GM12878 (cell line): ENCODE measurements around the gene PPP1R14B. TPM values are rescaled to one million over a fixed set of nuclear protein-coding genes. Genes with fewer than 3 reads are reported as not detected.

Experiments used
- ATF2 ChIP-seq: IDR thresholded peaks from 2 replicates; pipeline ENCODE4 v1.6.1; 2012; ENCODE audit warnings: low read length, inconsistent platforms
- CBX3 ChIP-seq: fragments of 200-600 bp; sonication (generic); IDR thresholded peaks from 2 replicates; pipeline ENCODE4 v1.6.1; 2016; ENCODE audit warnings: low read depth, borderline replicate concordance
- CBX5 ChIP-seq: sonication (generic); IDR thresholded peaks from 2 replicates; pipeline ENCODE4 v1.6.1; 2016; ENCODE audit warnings: low read depth, moderate library complexity, mild to moderate bottlenecking, inconsistent platforms
- CTCF ChIP-seq, 3 experiments: IDR thresholded peaks in 2 of 3; conservative IDR thresholded peaks in 1 of 3; 2 replicates each; pipeline ENCODE4 v1.5.1; 2011; ENCODE audit warnings: low read depth in 3 of 3, low read length in 3 of 3, mild to moderate bottlenecking in 3 of 3, control low read depth in 2 of 3, moderate library complexity in 2 of 3, inconsistent platforms in 1 of 3, mixed read lengths in 1 of 3; ENCODE audit not compliant: control insufficient read depth in 2 of 3, insufficient read depth in 1 of 3; ENCODE audit errors: extremely low read depth in 1 of 3
- HCFC1 ChIP-seq: fragments of 150-350 bp; IDR thresholded peaks from 2 replicates; pipeline ENCODE4 v1.6.1; 2014; ENCODE audit warnings: low read length
- HSF1 ChIP-seq: fragments of 150-350 bp; IDR thresholded peaks from 2 replicates; pipeline ENCODE4 v1.6.1; 2014; ENCODE audit warnings: mild to moderate bottlenecking, low read depth, low read length
- PML ChIP-seq: IDR thresholded peaks from 2 replicates; pipeline ENCODE4 v1.6.1; 2012; ENCODE audit warnings: low read length, inconsistent platforms
- POLR2AphosphoS5 ChIP-seq: IDR thresholded peaks from 2 replicates; pipeline ENCODE4 v1.6.1; 2011; ENCODE audit warnings: mild to moderate bottlenecking, low read length, inconsistent platforms
- SIX5 ChIP-seq: IDR thresholded peaks from 2 replicates; pipeline ENCODE4 v1.6.1; 2011; ENCODE audit warnings: mild to moderate bottlenecking, low read depth, low read length, moderate library complexity; ENCODE audit not compliant: severe bottlenecking
- SMAD5 ChIP-seq: IDR thresholded peaks from 2 replicates; pipeline ENCODE4 v1.6.1; 2016; ENCODE audit warnings: antibody characterized with exemption, low read depth
- SPI1 ChIP-seq: IDR thresholded peaks from 2 replicates; pipeline ENCODE4 v1.6.1; 2011; ENCODE audit warnings: low read depth, mild to moderate bottlenecking, low read length, moderate library complexity, borderline replicate concordance; ENCODE audit not compliant: insufficient read depth
- TBL1XR1 ChIP-seq: IDR thresholded peaks from 2 replicates; pipeline ENCODE4 v1.6.1; 2012; ENCODE audit warnings: low read depth, low read length, improper control_type of control experiment
- USF1 ChIP-seq: IDR thresholded peaks from 2 replicates; pipeline ENCODE4 v1.6.1; 2011; ENCODE audit warnings: borderline replicate concordance, low read depth, mild to moderate bottlenecking, moderate library complexity, mixed read lengths, low read length; ENCODE audit not compliant: insufficient read depth; ENCODE audit errors: extremely low read length
- YY1 ChIP-seq: IDR thresholded peaks from 2 replicates; pipeline ENCODE4 v1.6.1; 2011; ENCODE audit warnings: low read depth, mild to moderate bottlenecking, low read length
- ZBTB4 ChIP-seq: fragments of 450-650 bp; formaldehyde crosslinking; IDR thresholded peaks from 2 replicates; pipeline ENCODE4 v1.4.0; 2022; ENCODE audit warnings: mild to moderate bottlenecking, moderate library complexity
- ZNF384 ChIP-seq: IDR thresholded peaks from 2 replicates; pipeline ENCODE4 v1.6.1; 2012; ENCODE audit warnings: low read depth, mild to moderate bottlenecking, low read length, improper control_type of control experiment, borderline replicate concordance
- polyA plus RNA-seq, 11 experiments: library from polyadenylated mRNA; depleted of rRNA in 4 of 11; unstranded in 6 of 11; stranded (reverse) in 5 of 11; fragments of >200 nt; fragmentation: Nextera tagmentation in 4 of 11; fragmentation: Illumina TruSeq in 1 of 11; extraction: Ambion mirVana in 4 of 11; extraction: Trizol in 1 of 11; gene quantifications; 1 replicate in 1 of 11; 2 replicates in 10 of 11; pipeline versions ENCODE4 v1.2.1 to v1.2.3, GENCODE V29; 2011 to 2016; ENCODE audit warnings: inconsistent platforms in 2 of 11, missing spikeins in 2 of 11, low read depth in 1 of 11
- total RNA-seq, 4 experiments: library from RNA; depleted of rRNA in 3 of 4; stranded (reverse); fragments of >200 nt in 3 of 4; fragmentation: Illumina TruSeq in 1 of 4; extraction: Trizol in 1 of 4; gene quantifications; 2 replicates each; pipeline versions ENCODE4 v1.2.1 to v1.2.3, GENCODE V29; 2013 to 2021

The PPP1R14B gene
- total and polyA plus RNA-seq, 10 of the 15 experiments (the other 5 are each of a cell fraction or from before 2014, with no cell fraction given), result 8.4 to 283 (median 124) TPM

DNA sequence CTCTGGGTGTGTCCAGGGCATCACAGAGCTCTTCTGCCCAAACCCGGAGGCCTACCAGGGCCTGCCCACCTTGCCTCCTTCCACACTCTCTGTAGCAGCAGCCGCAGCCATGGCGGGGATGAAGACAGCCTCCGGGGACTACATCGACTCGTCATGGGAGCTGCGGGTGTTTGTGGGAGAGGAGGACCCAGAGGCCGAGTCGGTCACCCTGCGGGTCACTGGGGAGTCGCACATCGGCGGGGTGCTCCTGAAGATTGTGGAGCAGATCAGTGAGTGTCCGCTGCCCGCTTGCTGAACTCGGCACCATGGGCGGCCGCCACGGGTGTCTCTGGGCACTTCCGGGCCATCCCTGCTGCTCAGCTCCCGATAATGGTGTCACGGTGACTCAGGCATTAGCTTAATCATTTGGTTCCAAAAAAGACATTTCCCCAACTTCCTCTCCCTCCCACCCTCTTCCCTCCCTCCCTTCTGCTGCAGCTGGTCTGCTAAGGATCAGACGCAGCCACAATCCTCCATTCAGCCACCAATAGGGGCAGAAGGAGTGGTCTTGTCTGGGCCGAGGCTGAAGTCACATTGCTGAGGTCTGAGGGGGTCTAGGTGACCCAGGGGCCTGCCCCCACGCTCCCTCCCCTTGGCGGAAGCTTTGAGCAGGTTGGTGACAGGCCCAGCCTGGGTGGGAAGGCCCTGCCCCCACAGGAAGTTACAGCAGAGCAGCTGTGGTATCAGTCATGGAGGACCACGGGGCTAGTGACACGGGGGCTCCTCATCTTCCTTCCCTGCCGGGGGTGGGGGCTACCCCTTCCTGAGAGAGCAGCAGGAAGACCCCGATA, 39.3 kb downstream of the PPP1R14B start (continued):
- no peak for TF ChIP-seq HSF1
- TF ChIP-seq CTCF (IDR thresholded peaks at IDR 0.05 in 2 of 3, conservative IDR thresholded peaks at IDR 0.05 in 1 of 3; ENCODE audit: control insufficient read depth in 2 of 3, extremely low read depth in 1 of 3, insufficient read depth in 1 of 3, low read depth in 3 of 3, low read length in 3 of 3), result no peak
- TF ChIP-seq HCFC1, result no peak
- TF ChIP-seq TBL1XR1, result peak; percentile 44; the same call in 1 of the 2 replicates
- TF ChIP-seq ZNF384, result no peak
- TF ChIP-seq CBX5, result no peak
- no peak for TF ChIP-seq USF1
- peak; percentile 85 for TF ChIP-seq POLR2AphosphoS5
- TF ChIP-seq YY1, result peak; percentile 85
- no peak for TF ChIP-seq ATF2
- peak; percentile 47 for TF ChIP-seq SPI1
- no peak for TF ChIP-seq PML
- TF ChIP-seq CBX3, result no peak
- peak; percentile 70 for TF ChIP-seq SMAD5
- peak; percentile 12 for TF ChIP-seq SIX5
- TF ChIP-seq ZBTB4 (CRISPR knock-in tag), result no peak
